HEK293 (cell line): ENCODE measurements around the gene CTBP1.

Source experiments
- CTCF ChIA-PET: fragments of 350-600 bp; formaldehyde crosslinking; extraction: SDS; loops from one replicate; lab custom pipeline; 2021; ENCODE audit warnings: antibody characterized with exemption; lab: Yijun Ruan, JAX
- POLR2A ChIA-PET: fragments of 300-600 bp; formaldehyde crosslinking; extraction: SDS; loops from one replicate; lab custom pipeline; 2020; ENCODE audit warnings: antibody characterized with exemption, inconsistent platforms; lab: Yijun Ruan, JAX
- H3K27ac ChIP-seq: fragments of 200-500 bp; sonication (Bioruptor generic); 2 replicates; pipeline ENCODE4 v1.5.1; 2014; ENCODE audit warnings: low read depth, low read length, control low read depth, inconsistent platforms; ENCODE audit errors: extremely low read depth
- H3K36me3 ChIP-seq, 2 experiments: fragments of 200-500 bp in 1 of 2; sonication (Bioruptor generic) in 1 of 2; 1 replicate in 1 of 2; 2 replicates in 1 of 2; pipeline ENCODE4 v1.5.1; 2014 to 2017; ENCODE audit warnings: inconsistent platforms in 2 of 2, low read length in 2 of 2; ENCODE audit not compliant: control insufficient read depth in 2 of 2, insufficient read depth in 1 of 2
- H3K4me1 ChIP-seq: fragments of 200-500 bp; sonication (Bioruptor generic); 2 replicates; pipeline ENCODE4 v1.5.1; 2014; ENCODE audit warnings: mild to moderate bottlenecking, low read length, inconsistent platforms; ENCODE audit not compliant: control insufficient read depth, insufficient read depth
- H3K4me3 ChIP-seq: 2 replicates; pipeline ENCODE4 v1.5.1; 2011; ENCODE audit warnings: low read depth, mild to moderate bottlenecking, control low read depth, low read length, moderate library complexity
- H3K9me3 ChIP-seq: fragments of 200-500 bp; sonication (Bioruptor generic); 2 replicates; pipeline ENCODE4 v1.5.1; 2014; ENCODE audit warnings: low read depth, low read length, inconsistent platforms; ENCODE audit not compliant: control insufficient read depth, insufficient read depth
- GLI4 ChIP-seq: fragments of 450-650 bp; formaldehyde crosslinking; IDR thresholded peaks from 2 replicates; pipeline ENCODE4 v1.5.1; 2016; ENCODE audit warnings: missing biosample characterization, missing genetic modification characterization
- HOXC10 ChIP-seq: sonication (generic); formaldehyde crosslinking; IDR thresholded peaks from 2 replicates; pipeline ENCODE4 v1.8.1; 2023; ENCODE audit warnings: mild to moderate bottlenecking, missing genetic modification reagents
- PBX3 ChIP-seq: sonication (generic); formaldehyde crosslinking; IDR thresholded peaks from 2 replicates; pipeline ENCODE4 v1.8.1; 2022; ENCODE audit warnings: mild to moderate bottlenecking, moderate library complexity, missing genetic modification reagents
- REPIN1 ChIP-seq: fragments of 450-650 bp; formaldehyde crosslinking; IDR thresholded peaks from 2 replicates; pipeline ENCODE4 v1.5.1; 2017; ENCODE audit warnings: missing biosample characterization, missing genetic modification characterization, low read depth
- SP2 ChIP-seq: fragments of 450-650 bp; formaldehyde crosslinking; IDR thresholded peaks from 2 replicates; pipeline ENCODE4 v1.5.1; 2016; ENCODE audit warnings: missing biosample characterization, missing genetic modification characterization
- TCF7L2 ChIP-seq: IDR thresholded peaks from 2 replicates; pipeline ENCODE4 v1.6.1; 2011; ENCODE audit warnings: low read depth, mild to moderate bottlenecking, inconsistent platforms, low read length, moderate library complexity, borderline replicate concordance
- TRIM28 ChIP-seq: IDR thresholded peaks from 2 replicates; pipeline ENCODE4 v1.6.1; 2011; ENCODE audit warnings: low read length, control low read depth, borderline replicate concordance
- ZBTB21 ChIP-seq: fragments of 450-650 bp; formaldehyde crosslinking; IDR thresholded peaks from 2 replicates; pipeline ENCODE4 v1.5.1; 2017; ENCODE audit warnings: missing biosample characterization, missing genetic modification characterization
- ZBTB7A ChIP-seq: fragments of 450-650 bp; formaldehyde crosslinking; IDR thresholded peaks from 2 replicates; pipeline ENCODE4 v1.5.1; 2016; ENCODE audit warnings: low read depth, missing biosample characterization, missing genetic modification characterization
- ZNF133 ChIP-seq: fragments of 450-650 bp; formaldehyde crosslinking; IDR thresholded peaks from 2 replicates; pipeline ENCODE4 v1.5.1; 2016; ENCODE audit warnings: missing biosample characterization, missing genetic modification characterization
- ZNF138 ChIP-seq: fragments of 450-650 bp; formaldehyde crosslinking; IDR thresholded peaks from 2 replicates; pipeline ENCODE4 v1.5.1; 2016; ENCODE audit warnings: missing biosample characterization, missing genetic modification characterization, borderline replicate concordance
- ZNF146 ChIP-seq: fragments of 450-650 bp; formaldehyde crosslinking; IDR thresholded peaks from 2 replicates; pipeline ENCODE4 v1.5.1; 2016; ENCODE audit warnings: missing biosample characterization, missing genetic modification characterization
- ZNF184 ChIP-seq: fragments of 450-650 bp; IDR thresholded peaks from 2 replicates; pipeline ENCODE4 v1.5.1; 2018; ENCODE audit warnings: missing biosample characterization, mild to moderate bottlenecking, missing genetic modification characterization
- ZNF324 ChIP-seq: fragments of 450-650 bp; formaldehyde crosslinking; IDR thresholded peaks from 2 replicates; pipeline ENCODE4 v1.5.1; 2016; ENCODE audit warnings: missing biosample characterization, missing genetic modification characterization
- ZNF354C ChIP-seq: fragments of 450-650 bp; formaldehyde crosslinking; IDR thresholded peaks from 2 replicates; pipeline ENCODE4 v1.5.1; 2016; ENCODE audit warnings: missing biosample characterization, missing genetic modification characterization, low read depth, borderline replicate concordance
- ZNF391 ChIP-seq: fragments of 450-650 bp; formaldehyde crosslinking; IDR thresholded peaks from 2 replicates; pipeline ENCODE4 v1.5.1; 2016; ENCODE audit warnings: low read depth, missing biosample characterization, missing genetic modification characterization, borderline replicate concordance
- ZNF416 ChIP-seq: fragments of 450-650 bp; formaldehyde crosslinking; IDR thresholded peaks from 2 replicates; pipeline ENCODE4 v1.5.1; 2016; ENCODE audit warnings: missing biosample characterization, missing genetic modification characterization
- ZNF423 ChIP-seq: fragments of 450-650 bp; formaldehyde crosslinking; IDR thresholded peaks from 2 replicates; pipeline ENCODE4 v1.5.1; 2016; ENCODE audit warnings: missing biosample characterization, missing genetic modification characterization
- ZNF555 ChIP-seq: fragments of 450-650 bp; formaldehyde crosslinking; conservative IDR thresholded peaks from 2 replicates; pipeline ENCODE4 v1.5.1; 2017; ENCODE audit warnings: missing biosample characterization, mild to moderate bottlenecking, missing genetic modification characterization, inconsistent platforms
- ZNF585B ChIP-seq: fragments of 450-650 bp; formaldehyde crosslinking; IDR thresholded peaks from 2 replicates; pipeline ENCODE4 v1.5.1; 2016; ENCODE audit warnings: missing biosample characterization, missing genetic modification characterization
- ZNF596 ChIP-seq: fragments of 450-650 bp; IDR thresholded peaks from 2 replicates; pipeline ENCODE4 v1.5.0; 2018; ENCODE audit warnings: missing biosample characterization, mild to moderate bottlenecking, missing genetic modification characterization, moderate library complexity
- ZNF626 ChIP-seq: fragments of 450-650 bp; sonication (Bioruptor Pico); formaldehyde crosslinking; IDR thresholded peaks from 2 replicates; pipeline ENCODE4 v1.5.1; 2018; ENCODE audit warnings: missing biosample characterization, missing genetic modification characterization, inconsistent platforms
- ZNF639 ChIP-seq: fragments of 450-650 bp; formaldehyde crosslinking; IDR thresholded peaks from 2 replicates; pipeline ENCODE4 v1.5.1; 2016; ENCODE audit warnings: missing biosample characterization, missing genetic modification characterization
- ZNF768 ChIP-seq: fragments of 450-650 bp; formaldehyde crosslinking; IDR thresholded peaks from 2 replicates; pipeline ENCODE4 v1.5.1; 2018; ENCODE audit warnings: missing biosample characterization, mild to moderate bottlenecking, missing genetic modification characterization
- ZNF776 ChIP-seq: fragments of 450-650 bp; formaldehyde crosslinking; IDR thresholded peaks from 2 replicates; pipeline ENCODE4 v1.5.0; 2017; ENCODE audit warnings: missing biosample characterization, missing genetic modification characterization, borderline replicate concordance
- ZNF837 ChIP-seq: fragments of 450-650 bp; formaldehyde crosslinking; IDR thresholded peaks from 2 replicates; pipeline ENCODE4 v1.5.1; 2016; ENCODE audit warnings: missing biosample characterization, missing genetic modification characterization
- TF ChIP-seq, protein P1 (sequence below): fragments of 450-650 bp; formaldehyde crosslinking; IDR thresholded peaks from 2 replicates; pipeline ENCODE4 v1.5.1; 2016; ENCODE audit warnings: missing biosample characterization, missing genetic modification characterization
- TF ChIP-seq, protein P2 (sequence below): fragments of 450-650 bp; formaldehyde crosslinking; IDR thresholded peaks from 2 replicates; pipeline ENCODE4; 2016; ENCODE audit warnings: missing biosample characterization, missing genetic modification characterization

Gene CTBP1

GRCh38 chr4:1258457-1258856 is 9.5 kb upstream of the CTBP1 start:
- no peak for TF ChIP-seq ZNF146 (tag by site-specific recombination)
- no peak for TF ChIP-seq ZNF596 (tag by site-specific recombination)
- TF ChIP-seq ZNF184 = no peak
- TF ChIP-seq, protein P1, sequence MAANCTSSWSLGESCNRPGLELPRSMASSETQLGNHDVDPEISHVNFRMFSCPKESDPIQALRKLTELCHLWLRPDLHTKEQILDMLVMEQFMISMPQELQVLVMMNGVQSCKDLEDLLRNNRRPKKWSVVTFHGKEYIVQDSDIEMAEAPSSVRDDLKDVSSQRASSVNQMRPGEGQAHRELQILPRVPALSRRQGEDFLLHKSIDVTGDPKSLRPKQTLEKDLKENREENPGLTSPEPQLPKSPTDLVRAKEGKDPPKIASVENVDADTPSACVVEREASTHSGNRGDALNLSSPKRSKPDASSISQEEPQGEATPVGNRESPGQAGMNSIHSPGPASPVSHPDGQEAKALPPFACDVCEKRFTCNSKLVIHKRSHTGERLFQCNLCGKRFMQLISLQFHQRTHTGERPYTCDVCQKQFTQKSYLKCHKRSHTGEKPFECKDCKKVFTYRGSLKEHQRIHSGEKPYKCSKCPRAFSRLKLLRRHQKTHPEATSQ = no peak
- TF ChIP-seq, protein P2, sequence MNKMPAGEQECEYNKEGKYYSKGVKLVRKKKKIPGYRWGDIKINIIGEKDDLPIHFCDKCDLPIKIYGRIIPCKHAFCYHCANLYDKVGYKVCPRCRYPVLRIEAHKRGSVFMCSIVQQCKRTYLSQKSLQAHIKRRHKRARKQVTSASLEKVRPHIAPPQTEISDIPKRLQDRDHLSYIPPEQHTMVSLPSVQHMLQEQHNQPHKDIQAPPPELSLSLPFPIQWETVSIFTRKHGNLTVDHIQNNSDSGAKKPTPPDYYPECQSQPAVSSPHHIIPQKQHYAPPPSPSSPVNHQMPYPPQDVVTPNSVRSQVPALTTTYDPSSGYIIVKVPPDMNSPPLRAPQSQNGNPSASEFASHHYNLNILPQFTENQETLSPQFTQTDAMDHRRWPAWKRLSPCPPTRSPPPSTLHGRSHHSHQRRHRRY (tag by site-specific recombination) = no peak
- TF ChIP-seq ZNF768 (tag by site-specific recombination) = no peak
- TF ChIP-seq TCF7L2 = no peak
- no peak for TF ChIP-seq ZNF354C (tag by site-specific recombination)
- TF ChIP-seq ZBTB7A (tag by site-specific recombination) = no peak
- TF ChIP-seq REPIN1 (tag by site-specific recombination) = no peak
- TF ChIP-seq SP2 (tag by site-specific recombination) = no peak
- TF ChIP-seq TRIM28 = no peak
- no peak for TF ChIP-seq ZNF626 (tag by site-specific recombination)
- ChIA-PET POLR2A (no interaction called here), CTCF (interaction anchor here (3.1 kb wide), 1 partner anchor 10 kb away, joined by 19 read pairs; no protein-coding TSS in a partner anchor)
- Histone ChIP-seq H3K4me3 (no peak overlapping the region), H3K4me1 (no peaks in the 10 kb centered on the region), H3K9me3 (no peaks in the 10 kb centered on the region), H3K36me3 (no peaks in the 10 kb centered on the region), H3K27ac (no peak overlapping the region)

DNA sequence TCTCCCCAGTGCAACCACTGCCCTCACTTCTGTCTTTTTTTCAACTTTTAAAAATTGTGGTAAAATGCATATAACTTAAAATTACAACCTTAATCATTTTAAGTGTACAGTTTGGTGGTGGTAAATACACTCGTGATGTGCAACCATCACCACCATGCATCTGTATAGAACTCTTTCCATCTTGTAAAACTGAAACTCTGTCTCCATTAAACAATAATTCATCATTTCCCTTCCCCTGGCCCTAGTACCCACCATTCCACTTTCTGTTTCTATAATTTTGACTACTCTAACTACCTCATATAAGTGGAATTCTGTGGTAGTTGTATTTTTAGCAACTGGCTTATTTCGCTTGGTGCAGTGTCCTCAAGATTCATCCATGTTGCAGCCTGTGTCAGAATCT is 6.8 kb upstream of the CTBP1 start:
- Histone ChIP-seq H3K4me1 (no peaks in the 10 kb centered on the region), H3K36me3 (peaks cover 0 to 16% of the 10 kb centered on the region in 2 experiments; a peak in 1 of 3 replicates), H3K27ac (no peak overlapping the region), H3K4me3 (no peak overlapping the region), H3K9me3 (no peaks in the 10 kb centered on the region)
- ChIA-PET POLR2A (interaction anchor here (1.0 kb wide), 1 partner anchor 457 kb away, joined by 3 read pairs; the partner anchor contains the start of gene SLBP), CTCF (interaction anchor here (1.3 kb wide), 1 partner anchor 13 kb away, joined by 3 read pairs; no protein-coding TSS in a partner anchor)
- TF ChIP-seq, protein P1 = no peak
- TF ChIP-seq ZNF324 (tag by site-specific recombination) (no peak), ZNF585B (tag by site-specific recombination) (no peak), ZNF639 (tag by site-specific recombination) (no peak), ZNF776 (tag by site-specific recombination) (no peak), ZBTB21 (tag by site-specific recombination) (no peak), ZNF138 (tag by site-specific recombination) (no peak), ZNF555 (no peak), ZNF133 (tag by site-specific recombination) (no peak), ZNF416 (tag by site-specific recombination) (no peak), TRIM28 (no peak), HOXC10 (CRISPR knock-in tag) (no peak), ZNF391 (tag by site-specific recombination) (no peak), ZNF423 (tag by site-specific recombination) (no peak), ZNF837 (no peak), GLI4 (tag by site-specific recombination) (no peak), PBX3 (CRISPR knock-in tag) (no peak)
